GF-D8 (cell line): Measurements from ENCODE around the gene PARM1.
"Not testable (repeated sequence)": the region's sequence is repeated elsewhere in the genome, so short reads cannot be mapped to it uniquely, and the experiment has no call there.

Source experiments
- DNase-seq: peaks from one replicate; lab custom pipeline; 2025; lab: John Stamatoyannopoulos, UW

PARM1 gene

DNA sequence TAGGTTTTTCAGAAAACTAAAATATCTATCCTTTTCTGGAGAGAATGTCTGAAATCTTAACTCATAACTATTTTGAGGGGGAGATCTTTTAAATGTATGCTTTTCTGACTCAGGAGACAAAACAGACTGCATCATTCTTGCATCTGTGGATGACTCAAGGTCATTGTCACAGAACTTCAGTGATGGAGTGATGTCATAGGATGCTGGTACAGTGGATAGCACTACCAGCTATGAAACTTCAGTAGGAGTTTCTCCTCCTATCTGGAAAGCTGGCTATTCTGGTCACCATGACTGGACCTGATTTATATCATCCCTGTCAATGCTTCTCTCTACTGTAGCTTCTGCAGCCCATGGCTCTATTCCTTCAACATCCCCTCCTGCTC, 50.3 kb downstream of the PARM1 start:
- DNase-seq: no peak

DNA sequence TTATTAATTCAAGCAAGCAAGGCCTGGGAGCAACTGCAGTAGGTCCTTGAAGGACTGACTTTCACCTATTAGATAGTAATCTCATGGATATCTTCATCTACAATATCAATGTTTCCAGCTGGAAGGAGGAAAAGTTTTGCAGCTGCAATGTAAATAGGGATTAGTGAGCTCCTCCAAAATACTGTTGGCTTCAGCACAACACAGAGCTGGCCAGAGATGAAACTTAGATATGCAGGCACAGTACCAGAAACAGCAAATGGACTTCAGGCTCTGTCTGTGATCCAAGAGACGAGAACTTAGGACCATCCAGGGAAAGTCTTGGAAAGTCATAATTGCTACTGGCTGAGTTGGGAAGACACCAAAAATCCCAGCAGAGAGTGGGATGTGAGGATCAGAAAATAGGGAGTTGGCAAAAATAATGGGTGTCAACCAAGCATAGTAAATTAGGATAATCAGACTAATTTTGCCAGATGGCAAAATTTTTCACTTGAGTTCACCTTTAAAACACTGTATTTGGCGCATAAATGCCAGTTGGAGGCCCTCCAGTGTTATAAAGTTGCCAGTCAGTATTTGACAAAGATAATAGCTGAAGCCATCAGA, 57.5 kb downstream of the PARM1 start:
- DNase-seq: no peak

DNA sequence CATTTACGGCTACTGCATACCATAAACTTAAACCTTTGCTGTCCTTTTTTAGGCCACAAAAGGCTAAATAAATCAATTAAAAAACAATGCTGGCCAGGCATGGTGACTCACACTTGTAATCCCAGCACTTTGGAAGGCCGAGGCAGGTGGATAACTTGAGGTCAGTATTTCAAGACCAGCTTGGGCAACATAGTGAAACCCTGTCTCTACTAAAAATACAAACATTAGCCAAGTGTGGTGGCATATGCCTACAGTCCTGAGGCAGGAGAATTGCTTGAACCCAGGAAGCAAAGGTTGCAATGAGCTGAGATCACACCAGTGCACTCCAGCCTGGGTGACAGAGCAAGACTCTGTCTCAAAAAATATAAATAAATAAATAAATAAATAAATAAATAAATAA, 61.5 kb downstream of the PARM1 start:
- not testable (repeated sequence) for DNase-seq

DNA sequence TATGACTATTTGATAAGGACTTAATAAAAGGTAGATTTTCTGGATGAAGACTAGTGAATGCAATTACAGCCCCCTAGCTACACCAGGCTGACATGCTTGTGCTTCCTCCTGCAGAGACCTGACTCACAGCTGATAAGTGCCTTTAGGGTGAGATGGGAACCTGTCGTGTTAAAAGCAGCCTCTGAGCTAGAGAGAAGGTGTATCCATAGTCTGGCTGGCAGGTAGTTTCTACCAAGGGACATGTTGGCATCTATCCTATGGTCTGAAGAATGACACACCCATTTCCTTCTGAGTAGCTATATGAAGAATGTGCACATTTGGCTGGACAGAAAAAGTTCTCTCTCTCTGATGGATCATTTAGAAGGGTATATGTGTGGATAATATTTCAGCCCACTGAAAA, 64.1 kb downstream of the PARM1 start:
- no peak for DNase-seq

DNA sequence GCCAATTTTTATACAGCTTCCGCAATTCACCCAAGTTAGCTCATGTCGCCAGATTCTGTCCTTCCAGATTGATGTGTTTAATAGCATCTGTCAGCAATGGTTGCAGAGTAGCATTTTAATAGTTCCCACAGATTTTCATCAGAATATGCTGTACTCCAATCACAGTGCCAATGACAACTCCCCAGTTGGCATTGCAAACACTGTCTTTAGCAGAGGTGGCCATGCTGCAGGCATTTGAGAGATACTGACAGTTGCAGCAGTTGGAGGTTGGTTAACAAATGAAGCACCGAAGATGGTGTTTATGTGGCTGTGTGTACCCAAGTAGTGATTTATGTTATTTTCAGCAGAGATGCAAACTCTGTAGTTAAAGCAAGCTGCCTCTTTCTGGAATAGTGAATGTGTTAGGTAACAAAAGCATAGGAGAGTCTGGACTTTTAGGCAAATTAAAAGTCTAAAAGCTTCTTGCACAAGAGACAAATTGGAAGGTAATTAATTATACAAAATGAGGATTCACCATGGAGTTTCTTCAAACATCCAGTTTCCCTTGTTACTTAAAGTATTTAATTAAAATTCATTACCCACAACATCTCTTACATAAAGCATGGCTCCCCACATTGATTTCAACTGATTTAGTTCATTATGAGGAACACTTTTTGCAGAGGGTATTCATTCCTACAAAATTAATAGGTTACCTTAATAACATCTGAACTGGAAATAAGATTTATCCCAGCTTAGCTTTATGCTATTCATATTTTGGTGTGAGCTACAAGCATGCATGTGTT, 65.2 kb downstream of the PARM1 start:
- DNase-seq: no peak

DNA sequence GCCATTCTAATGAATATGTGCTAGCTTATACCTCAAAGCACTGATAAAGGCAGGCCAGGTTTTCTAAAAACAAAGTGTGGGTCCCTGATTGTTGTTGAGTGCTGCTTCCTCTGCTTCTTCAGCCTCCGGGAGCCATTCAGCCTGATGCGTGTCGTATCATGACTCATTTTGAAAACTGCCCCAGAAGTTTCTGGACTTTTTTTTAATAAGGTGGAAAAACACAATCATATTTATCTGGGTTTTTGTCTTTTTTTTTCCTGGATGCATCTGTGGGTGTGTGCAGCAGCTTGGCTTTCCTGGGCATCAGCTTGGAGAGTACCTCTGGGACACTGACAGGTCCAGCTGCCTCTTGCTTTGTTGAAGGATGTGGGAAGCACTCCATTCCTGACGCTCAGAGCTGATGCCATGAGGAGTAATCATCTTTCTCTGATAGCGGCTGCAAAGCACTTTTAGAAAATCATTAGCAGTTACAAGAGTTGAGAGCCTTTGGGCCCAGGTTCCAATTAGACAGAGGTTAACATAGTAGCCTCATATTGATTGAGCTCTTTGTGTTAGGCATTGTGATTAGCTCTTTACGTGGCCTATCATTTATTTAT, 66.9 kb downstream of the PARM1 start:
- DNase-seq: no peak

DNA sequence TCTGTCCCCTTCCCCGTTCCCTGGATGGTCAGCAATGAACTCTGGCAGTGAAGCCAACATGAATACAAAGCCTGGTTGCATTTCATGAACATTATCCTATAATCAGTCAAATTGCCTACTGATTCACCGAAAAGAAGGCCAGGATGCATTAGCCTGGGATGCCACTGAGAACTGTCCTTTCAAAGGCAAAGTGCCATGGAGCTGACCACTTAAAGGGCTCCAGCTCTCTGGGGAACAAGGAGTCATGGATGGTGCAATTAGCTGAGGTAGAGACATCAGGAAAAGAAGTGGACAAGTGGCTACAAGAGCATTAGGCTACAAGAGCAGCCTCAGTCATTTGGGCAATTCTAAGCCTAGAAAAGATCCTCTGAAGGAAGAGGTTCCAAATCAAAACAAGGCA, 69.0 kb downstream of the PARM1 start:
- DNase-seq: no peak

DNA sequence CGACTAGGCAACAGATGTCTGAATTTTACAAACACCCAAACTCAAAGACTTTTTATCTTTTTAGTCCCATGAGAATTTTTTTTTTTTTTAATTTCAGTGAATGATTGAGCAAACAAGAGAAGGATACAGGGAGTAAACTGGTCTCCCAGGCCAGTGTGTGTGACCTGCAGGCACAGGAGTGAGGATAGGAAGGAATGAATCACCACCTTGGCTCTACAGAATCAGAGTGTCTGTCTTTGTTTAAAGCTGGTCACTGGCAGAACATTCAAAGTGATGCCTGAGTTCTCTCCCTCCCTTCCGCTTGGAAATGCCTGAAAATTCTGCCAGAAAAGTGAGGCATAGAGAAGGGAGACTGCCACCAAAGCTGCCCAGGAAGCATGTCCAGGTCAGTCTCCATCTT, 69.5 kb downstream of the PARM1 start:
- no peak for DNase-seq

DNA sequence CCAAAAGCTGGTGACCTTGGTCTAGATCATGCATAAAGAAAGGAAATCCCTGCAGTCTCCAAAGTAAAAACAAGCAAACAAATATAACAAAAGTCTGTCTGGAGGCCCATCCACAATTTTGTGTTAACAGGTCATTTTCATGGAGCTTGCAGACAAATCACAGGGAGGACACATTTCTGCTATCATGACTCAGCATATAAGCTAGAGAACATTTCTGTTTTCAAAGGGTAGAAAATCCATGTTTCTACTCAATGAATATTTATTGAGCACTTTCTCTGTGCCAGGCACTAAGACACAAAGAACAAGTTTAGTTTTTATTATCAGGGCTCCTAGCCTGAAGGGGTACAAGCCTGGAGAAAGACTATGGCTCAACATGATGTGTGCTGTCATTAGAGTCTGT, 71.1 kb downstream of the PARM1 start:
- no peak for DNase-seq

DNA sequence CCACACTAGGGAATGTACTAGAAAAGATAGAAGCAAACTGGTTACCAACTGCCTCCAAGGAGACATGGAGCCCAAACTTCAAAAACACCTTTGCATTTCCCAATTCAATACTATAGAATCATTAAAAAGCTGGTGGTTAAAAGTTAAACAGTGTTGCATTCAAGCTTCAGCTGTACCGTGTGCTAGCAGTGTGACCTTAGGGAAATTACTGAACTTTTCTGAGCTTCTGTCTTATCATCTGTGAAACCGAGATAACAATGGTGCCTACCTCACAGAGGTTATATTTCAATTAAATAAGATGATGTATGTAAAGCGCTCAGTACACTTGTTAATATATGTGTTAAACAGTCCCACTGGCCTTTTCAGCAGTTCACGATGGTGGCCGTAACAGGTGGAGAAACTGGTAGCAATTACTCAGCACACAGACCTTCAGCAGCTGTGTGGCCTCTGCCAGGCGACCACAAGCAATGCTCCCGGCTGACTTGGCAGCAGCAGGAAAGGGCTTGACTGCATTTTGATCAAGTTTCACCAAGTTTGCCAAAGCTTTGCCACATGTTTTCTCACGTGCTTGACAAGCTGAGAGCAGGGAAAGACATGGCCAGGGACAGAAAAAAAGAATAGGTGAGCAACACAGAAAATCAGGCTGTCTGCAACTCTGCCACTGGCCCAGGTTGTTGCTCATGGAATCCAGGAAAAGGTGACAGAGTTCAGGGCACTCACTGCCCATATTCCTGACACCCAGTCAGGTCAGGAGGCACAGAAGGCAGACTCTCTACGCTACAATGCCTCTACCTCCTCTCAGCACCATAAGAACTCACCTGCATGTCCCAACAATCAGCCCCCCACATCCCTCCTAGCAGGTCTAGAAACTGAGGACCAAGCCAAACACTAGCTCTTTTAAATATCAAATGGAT, 72.1 kb downstream of the PARM1 start:
- DNase-seq: no peak

DNA sequence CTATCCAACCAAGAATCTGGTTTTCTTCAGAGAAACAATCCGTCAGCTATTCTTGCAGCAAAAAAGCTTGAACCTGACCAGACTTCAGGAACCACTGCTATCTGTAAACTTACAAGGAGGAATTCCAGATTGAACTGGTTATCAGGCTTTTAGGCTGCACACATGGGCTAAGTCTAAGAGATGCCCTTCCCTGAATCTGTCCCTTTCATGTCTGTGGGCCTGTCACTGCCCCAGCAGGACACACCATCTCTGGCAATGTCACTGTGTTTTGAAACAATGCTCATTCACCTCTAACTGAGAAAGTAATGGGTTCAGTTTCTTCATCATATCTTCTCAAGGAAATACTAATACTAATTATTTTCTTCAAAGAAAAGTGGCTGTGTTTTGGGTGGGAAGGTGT, 72.8 kb downstream of the PARM1 start:
- no peak for DNase-seq

DNA sequence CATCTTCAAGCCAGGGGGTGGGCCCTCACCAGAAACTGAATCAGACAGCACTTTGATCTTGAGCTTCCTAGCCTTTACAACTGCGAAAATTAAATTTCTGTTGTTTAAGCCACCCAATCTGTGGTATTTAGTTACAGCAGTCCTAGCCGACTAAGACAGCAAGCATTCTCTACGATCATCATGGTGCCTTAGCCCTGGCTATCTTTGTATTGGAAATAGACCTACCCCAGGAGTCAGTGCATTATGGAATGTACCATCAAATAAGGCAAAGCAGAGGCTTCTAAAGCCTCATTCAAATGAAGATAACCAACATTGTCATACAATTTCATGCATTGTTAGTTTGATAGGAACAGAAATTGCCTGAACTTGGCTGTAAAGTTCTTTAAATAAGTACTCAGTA, 75.0 kb downstream of the PARM1 start:
- no peak for DNase-seq

DNA sequence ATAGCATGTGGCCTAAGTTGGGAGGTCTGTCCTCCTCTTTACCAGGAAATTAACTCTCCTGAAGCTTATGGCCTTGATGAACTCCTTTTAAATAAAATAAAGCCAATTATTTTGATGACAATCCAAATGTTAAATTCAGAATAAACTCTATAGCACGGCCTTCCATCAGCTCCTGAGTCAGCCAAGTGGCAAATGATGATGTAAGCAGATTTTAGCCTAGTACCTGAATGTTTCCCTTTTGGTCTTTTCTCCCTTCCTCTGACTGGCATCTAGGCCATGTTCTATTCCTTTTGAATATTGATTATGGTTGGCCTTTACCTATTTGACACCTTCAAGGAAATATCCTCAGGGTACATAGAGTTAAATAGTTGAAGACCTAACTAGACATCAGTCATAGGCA, 76.2 kb downstream of the PARM1 start:
- no peak for DNase-seq

DNA sequence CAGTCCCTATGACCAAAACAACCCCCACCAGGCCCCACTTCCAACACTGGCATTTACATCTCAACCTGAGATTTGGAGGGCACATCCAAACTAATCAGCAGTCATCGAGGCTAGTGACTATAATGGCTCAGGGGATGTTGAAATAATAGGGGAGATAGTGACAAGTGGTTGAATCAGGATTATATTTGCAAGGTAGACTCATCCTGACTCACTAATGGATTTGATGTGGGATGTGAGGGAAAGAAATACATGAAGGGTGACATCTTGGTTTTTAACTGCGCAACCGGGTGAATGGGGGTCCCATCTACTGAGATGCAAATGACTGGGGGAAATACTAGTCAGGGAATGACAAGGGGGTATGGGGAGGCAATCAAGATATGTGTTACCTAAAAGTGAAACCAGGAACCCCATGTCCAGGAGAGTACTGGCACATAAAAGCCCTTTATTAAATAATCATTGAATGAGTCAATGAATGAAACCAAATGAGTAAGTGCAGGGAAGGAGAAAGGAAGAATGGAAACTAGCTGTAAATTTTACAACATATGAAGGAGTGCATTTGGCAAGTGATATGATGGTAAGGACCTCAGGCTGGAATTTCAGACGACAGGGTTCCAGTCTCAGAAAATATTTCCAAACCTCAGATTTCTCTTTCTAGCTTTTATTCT, 78.3 kb downstream of the PARM1 start:
- no peak for DNase-seq

DNA sequence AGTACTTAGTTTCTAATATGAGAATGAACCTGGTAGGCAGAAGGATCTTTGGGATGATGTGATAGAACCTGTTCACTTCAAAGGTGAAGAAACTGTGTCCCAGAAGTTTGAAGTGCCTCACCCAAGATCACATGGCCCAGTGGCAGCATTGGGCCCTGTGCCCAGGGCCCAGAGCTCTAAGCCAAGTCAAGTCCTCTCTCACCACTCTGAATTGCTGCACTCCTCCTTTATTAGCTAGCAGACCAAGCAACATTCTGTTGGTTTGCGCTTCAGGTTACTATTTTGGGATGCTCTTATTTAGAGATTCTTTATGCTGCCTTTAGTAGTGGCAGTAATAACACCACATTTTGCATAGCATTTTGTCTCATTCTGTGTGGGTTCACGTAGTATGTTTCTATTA, 82.7 kb downstream of the PARM1 start:
- no peak for DNase-seq

DNA sequence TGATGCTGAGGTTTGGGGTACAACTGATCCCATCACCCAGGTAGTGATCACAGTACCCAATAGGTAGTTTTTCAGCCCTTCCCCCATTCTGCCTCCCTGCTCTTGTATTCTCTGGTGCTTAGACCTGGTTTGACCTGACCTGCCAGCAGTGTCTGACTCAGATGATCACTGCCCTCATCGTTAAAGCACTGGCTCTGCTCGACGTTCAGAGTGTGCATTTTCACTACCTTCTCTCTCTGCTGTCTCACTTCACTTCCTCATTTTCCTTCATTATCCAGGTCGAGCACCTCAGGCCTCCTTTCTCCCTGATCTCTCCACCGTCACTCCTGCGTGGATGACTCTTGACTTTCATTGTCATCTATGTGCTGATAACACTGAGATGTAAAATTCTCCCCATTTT, 83.6 kb downstream of the PARM1 start:
- DNase-seq: no peak

DNA sequence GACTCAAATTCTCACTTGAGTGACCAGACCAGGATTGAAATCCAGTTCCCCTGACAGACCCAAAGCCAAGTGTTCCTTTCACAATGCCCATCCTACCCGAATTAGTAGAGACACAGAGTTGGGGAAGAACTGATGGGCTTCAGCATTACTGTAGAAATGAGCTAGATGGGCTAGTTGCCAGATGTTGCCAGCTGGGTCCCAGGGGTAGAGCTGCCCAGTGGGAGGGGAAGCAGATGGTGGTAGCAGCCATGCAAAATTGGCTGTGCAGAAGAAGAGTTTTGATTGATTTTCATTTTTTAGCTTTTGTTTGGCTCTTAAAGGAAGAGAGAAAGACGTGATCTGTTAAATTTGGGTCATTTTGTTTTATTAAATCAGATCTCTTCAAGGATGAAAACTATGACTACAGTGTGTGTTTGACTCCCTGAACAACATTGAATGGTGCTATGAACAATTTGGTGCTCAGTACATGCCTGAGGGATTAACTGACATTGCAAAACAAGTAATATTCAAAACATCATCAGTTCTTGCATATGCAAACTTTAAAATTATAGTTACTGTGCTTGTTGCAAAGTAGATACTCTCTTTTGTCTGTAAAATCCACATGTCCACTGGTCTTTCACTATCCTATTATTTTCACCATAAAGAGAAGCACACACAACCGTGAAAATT, 86.0 kb downstream of the PARM1 start:
- DNase-seq: no peak

DNA sequence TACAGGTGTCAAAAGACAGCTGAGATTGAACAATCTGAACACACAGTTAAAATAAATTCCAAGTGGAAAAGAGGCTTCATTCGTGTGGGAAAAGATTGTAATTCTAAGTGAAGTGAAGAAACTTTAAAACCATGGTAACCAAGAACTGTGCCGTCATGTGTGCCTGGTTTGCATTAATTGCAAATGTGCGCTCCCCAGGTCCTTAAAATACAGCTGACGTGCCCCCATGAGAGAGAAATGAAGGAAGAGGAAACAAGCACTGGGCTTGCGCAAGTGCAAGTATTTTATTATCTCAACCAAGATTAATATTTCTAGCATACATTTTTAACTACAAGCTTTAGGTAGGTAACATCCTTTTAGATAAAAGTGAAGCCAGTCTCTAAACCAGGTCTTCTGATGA, 92.5 kb downstream of the PARM1 start:
- DNase-seq: no peak

DNA sequence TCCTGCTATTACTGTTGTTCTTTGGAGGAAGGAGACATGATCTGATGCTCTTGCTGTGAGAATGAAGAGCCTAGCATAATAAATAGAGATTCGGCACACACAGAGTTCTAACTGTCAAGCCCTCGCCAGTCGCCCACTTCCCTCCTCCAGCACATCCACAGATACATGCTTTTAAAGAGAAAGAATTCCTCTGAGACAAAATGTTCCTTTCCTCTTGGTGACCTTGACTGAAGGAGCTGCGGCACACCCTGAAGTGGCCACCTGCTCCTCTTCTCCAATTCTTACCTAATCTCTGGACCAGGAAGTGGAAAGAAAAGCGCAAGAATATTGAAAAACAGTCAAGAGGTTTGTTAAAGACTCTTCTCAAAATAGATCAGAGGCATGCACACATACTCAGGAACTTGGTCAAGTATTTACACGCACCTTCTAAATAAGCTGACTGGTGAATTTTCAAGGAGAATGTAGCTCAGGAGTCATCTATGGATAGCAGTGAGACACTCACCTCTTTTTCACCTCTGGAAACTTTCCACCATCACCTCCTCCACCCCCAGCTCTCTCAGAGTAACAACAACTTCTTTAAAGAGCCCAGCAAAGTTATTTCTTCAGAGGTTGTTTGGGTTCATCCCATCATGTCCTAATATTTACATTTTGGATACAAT, 95.4 kb downstream of the PARM1 start:
- DNase-seq: no peak

DNA sequence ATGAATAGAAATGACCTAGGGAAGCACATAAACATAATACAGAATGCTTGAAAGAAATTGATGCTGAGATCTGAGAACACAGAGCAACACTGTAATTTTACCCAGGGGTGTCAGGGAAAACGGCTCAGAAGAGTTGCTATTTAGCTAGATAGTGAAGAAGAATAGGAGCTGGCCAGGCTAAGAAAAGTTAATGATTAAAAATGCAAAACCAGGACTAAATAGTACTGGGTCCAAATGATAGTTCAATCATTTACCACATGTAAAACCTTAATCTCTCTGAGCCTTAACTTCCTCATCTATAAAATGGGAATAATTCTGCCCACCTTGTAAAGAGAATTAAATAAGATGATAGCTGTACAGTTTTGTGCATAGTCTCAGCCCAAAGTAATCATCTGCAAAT, 97.1 kb downstream of the PARM1 start:
- DNase-seq: no peak

DNA sequence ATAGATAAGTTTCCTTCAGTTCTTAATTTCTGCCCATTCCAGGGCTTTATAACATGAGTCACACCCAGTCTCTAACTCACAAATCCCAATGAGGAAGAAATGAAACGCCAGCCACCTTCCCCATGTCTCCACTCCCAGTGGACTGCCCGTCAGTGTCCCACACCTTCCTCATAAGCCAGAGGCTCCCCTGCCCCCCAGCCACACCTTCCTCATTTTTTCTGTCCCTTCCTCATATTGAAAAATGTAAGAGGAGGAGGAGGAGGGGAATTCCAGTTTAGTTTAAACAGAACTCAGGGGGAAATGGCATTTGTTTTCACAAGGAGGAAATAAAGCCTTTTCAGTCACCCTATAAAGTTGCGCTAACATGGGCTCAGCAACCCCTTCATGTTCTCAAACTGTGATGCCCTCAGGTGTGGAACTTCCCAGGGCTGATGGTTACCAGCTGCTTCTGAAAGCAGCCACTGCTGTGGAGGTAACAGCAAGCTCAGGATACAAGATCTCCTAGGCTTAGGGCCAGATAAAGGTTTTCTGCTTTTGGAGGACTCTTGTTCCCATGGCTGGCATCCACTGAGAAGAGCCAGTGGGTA, 97.8 kb downstream of the PARM1 start:
- DNase-seq: no peak
